MM.1S (cell line): ENCODE data around the gene TUBB4B.
A peak's percentile ranks its signal among the peaks of the same experiment; 100 is the strongest.

Experiments used
- DNase-seq: peaks from one replicate; pipeline ENCODE4 v3.0.0-alpha.2; 2015
- H2AFZ ChIP-seq: fragments of 300-600 bp; sonication (generic); 2 replicates; pipeline ENCODE4 v1.6.0; 2016; ENCODE audit warnings: antibody characterized with exemption, low read length
- H3F3A ChIP-seq: fragments of 300-600 bp; sonication (generic); 2 replicates; pipeline ENCODE4 v1.6.1; 2016; ENCODE audit warnings: mild to moderate bottlenecking, antibody characterized with exemption, low read length, moderate library complexity, mixed read lengths; ENCODE audit not compliant: insufficient read depth
- H3K27ac ChIP-seq: fragments of 300-600 bp; sonication (generic); 2 replicates; pipeline ENCODE4 v1.5.1; 2016; ENCODE audit warnings: mild to moderate bottlenecking, low read length
- H3K27me3 ChIP-seq: fragments of 300-600 bp; sonication (generic); replicated peaks from 2 replicates; pipeline ENCODE4 v1.6.0; 2016; ENCODE audit warnings: low read length; ENCODE audit not compliant: insufficient read depth
- H3K36me3 ChIP-seq: fragments of 300-600 bp; sonication (generic); replicated peaks from 2 replicates; pipeline ENCODE4 v1.6.1; 2016; ENCODE audit warnings: mild to moderate bottlenecking, low read length, mixed read lengths; ENCODE audit not compliant: insufficient read depth
- H3K4me1 ChIP-seq: fragments of 300-600 bp; sonication (generic); 2 replicates; pipeline ENCODE4 v1.6.1; 2016; ENCODE audit warnings: low read length, mixed read lengths
- H3K4me2 ChIP-seq: fragments of 300-600 bp; sonication (generic); 2 replicates; pipeline ENCODE4 v1.6.0; 2016; ENCODE audit warnings: low read depth, low read length
- H3K4me3 ChIP-seq: fragments of 300-600 bp; sonication (generic); 2 replicates; pipeline ENCODE4 v1.5.1; 2016; ENCODE audit warnings: low read length, mixed read lengths
- H3K79me2 ChIP-seq: fragments of 300-600 bp; sonication (generic); 2 replicates; pipeline ENCODE4 v1.6.1; 2016; ENCODE audit warnings: mixed run types, low read length, mixed read lengths
- H3K9ac ChIP-seq: fragments of 300-600 bp; sonication (generic); 2 replicates; pipeline ENCODE4 v1.6.1; 2016; ENCODE audit warnings: low read length, mixed read lengths
- H3K9me2 ChIP-seq: fragments of 300-600 bp; sonication (generic); replicated peaks from 2 replicates; pipeline ENCODE4 v1.6.1; 2016; ENCODE audit warnings: mild to moderate bottlenecking, low read length, mixed read lengths; ENCODE audit not compliant: insufficient read depth
- H3K9me3 ChIP-seq: fragments of 300-600 bp; sonication (generic); replicated peaks from 2 replicates; pipeline ENCODE4 v1.6.1; 2016; ENCODE audit warnings: mild to moderate bottlenecking, low read length, mixed read lengths; ENCODE audit not compliant: insufficient read depth
- H4K20me1 ChIP-seq: fragments of 300-600 bp; sonication (generic); 2 replicates; pipeline ENCODE4 v1.6.1; 2016; ENCODE audit warnings: mild to moderate bottlenecking, low read length, moderate library complexity, mixed read lengths; ENCODE audit not compliant: insufficient read depth
- CTCF ChIP-seq: fragments of 300-600 bp; sonication (generic); IDR thresholded peaks from 2 replicates; pipeline ENCODE4 v1.5.1; 2016; ENCODE audit warnings: antibody characterized with exemption, low read length, mixed read lengths
- EZH2 ChIP-seq: fragments of 300-600 bp; sonication (generic); optimal IDR thresholded peaks from 2 replicates; pipeline ENCODE3; 2017; ENCODE audit warnings: low read depth, mild to moderate bottlenecking, antibody characterized with exemption, low read length, mixed read lengths
- EZH2phosphoT487 ChIP-seq: fragments of 300-600 bp; sonication (generic); IDR thresholded peaks from 2 replicates; pipeline ENCODE4 v1.6.1; 2018; ENCODE audit warnings: antibody characterized with exemption, low read length

The TUBB4B gene

DNA sequence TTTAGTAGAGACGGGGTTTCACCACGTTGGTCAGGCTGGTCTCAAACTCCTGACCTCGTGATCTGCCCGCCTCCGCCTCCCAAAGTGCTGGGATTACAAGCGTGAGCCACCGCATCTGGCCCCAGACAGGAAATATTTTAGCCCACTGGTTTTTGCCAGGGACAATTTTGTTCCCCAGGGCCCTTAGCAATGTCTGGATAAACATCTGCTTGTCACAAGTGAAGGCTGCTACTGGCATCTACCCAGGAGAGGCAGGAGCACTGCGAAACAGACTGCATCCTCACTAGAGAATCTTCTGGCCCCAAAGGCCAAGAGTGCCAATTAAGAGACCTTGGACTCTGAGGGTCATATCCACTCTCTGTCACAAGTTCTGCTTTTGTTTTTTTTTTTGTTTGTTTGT lies 38.1 kb upstream of the TUBB4B start:
- Histone ChIP-seq H3K36me3 (no peaks in the 10 kb centered on the region), H2AFZ (no peak overlapping the region), H3K27ac (no peak overlapping the region), H3K4me1 (peaks cover 24% of the 10 kb centered on the region), H3K4me3 (no peak overlapping the region), H3K79me2 (peaks cover 54% of the 10 kb centered on the region), H3K9me3 (no peaks in the 10 kb centered on the region), H3F3A (peaks cover 14% of the 10 kb centered on the region; the same call in 1 of the 2 replicates), H3K4me2 (no peak overlapping the region), H3K27me3 (no peaks in the 10 kb centered on the region), H3K9me2 (no peaks in the 10 kb centered on the region), H4K20me1 (no peaks in the 10 kb centered on the region), H3K9ac (no peak overlapping the region)
- DNase-seq = no peak
- TF ChIP-seq EZH2 = no peak
- TF ChIP-seq EZH2phosphoT487 = no peak
- no peak for TF ChIP-seq CTCF

DNA sequence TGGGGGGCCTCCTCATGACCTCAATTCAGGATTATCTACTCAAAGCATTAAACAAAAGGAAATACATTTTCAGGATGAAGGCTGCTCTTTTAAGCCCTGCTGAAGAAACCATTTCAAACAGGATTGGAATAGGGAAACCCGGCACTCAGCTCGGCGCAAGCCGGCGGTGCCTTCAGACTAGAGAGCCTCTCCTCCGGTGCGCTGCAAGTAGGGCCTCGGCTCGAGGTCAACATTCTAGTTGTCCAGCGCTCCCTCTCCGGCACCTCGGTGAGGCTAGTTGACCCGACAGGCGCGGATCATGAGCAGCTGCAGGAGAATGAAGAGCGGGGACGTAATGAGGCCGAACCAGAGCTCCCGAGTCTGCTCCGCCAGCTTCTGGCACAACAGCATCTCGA lies 36.4 kb upstream of the TUBB4B start:
- Histone ChIP-seq H3K9ac (peak overlapping the region; percentile 95), H3K27ac (peak overlapping the region; percentile 24; the same call in 1 of the 2 replicates), H3K9me3 (no peaks in the 10 kb centered on the region), H3K79me2 (peaks cover 48% of the 10 kb centered on the region), H3F3A (peaks cover 14% of the 10 kb centered on the region; the same call in 1 of the 2 replicates), H3K27me3 (no peaks in the 10 kb centered on the region), H3K4me1 (peaks cover 24% of the 10 kb centered on the region), H3K4me2 (peak overlapping the region; percentile 93), H4K20me1 (no peaks in the 10 kb centered on the region), H3K36me3 (no peaks in the 10 kb centered on the region), H2AFZ (0 out of 2 replicates have a peak overlapping the region, but pooled peaks have one; percentile 49), H3K4me3 (peak overlapping the region; percentile 90), H3K9me2 (no peaks in the 10 kb centered on the region)
- TF ChIP-seq EZH2phosphoT487 = no peak
- no peak for TF ChIP-seq CTCF
- DNase-seq = no peak

- H3K4me3 ChIP-seq = peak within 1 kb of the TSS; percentile 90
- H3F3A ChIP-seq = peaks cover 14% of the 10 kb centered on the region; the same call in 1 of the 2 replicates
- peak within 1 kb of the TSS; percentile 24; the same call in 1 of the 2 replicates for H3K27ac ChIP-seq
- no peaks in the 10 kb centered on the region for H4K20me1 ChIP-seq
- H3K9ac ChIP-seq = peak within 1 kb of the TSS; percentile 95
- peaks cover 48% of the 10 kb centered on the region for H3K79me2 ChIP-seq
- H3K4me2 ChIP-seq = peak within 1 kb of the TSS; percentile 98
- no peaks in the 10 kb centered on the region for H3K9me3 ChIP-seq
- H2AFZ ChIP-seq = peak within 1 kb of the TSS; percentile 57
- no peaks in the 10 kb centered on the region for H3K27me3 ChIP-seq
- TF ChIP-seq EZH2 = no peak
- no peak for TF ChIP-seq CTCF
- TF ChIP-seq EZH2phosphoT487 = no peak
- H3K4me1 ChIP-seq = peaks cover 24% of the 10 kb centered on the region
- no peaks in the 10 kb centered on the region for H3K36me3 ChIP-seq
- peak; percentile 89 for DNase-seq
- H3K9me2 ChIP-seq = no peaks in the 10 kb centered on the region
These were observed 35.7 kb upstream of the TUBB4B start, which contains the start of the genes NDOR1 and TMEM203 for GRCh38 chr9:137205126-137206069. NDOR1 (plus strand) TSS chr9:137205700; CDS start chr9:137205778, 78 bp downstream. TMEM203 (minus strand) TSS chr9:137205648; CDS start chr9:137205414, 234 bp downstream.
